DOHH2 (cell line): ENCODE measurements around the gene MOB3C.
"Not testable (repeated sequence)": the region's sequence is repeated elsewhere in the genome, so short reads cannot be mapped to it uniquely, and the experiment has no call there.

Experiments used
- EZH2phosphoT487 ChIP-seq: fragments of 200-600 bp; sonication (generic); IDR thresholded peaks from 2 replicates; pipeline ENCODE4 v1.6.1; 2017; ENCODE audit warnings: borderline replicate concordance, mild to moderate bottlenecking, antibody characterized with exemption, low read length, moderate library complexity, mixed read lengths
- TF ChIP-seq, protein P1 (sequence below): fragments of 200-600 bp; sonication (generic); IDR thresholded peaks from one replicate; pipeline ENCODE4 v1.5.1; 2014; ENCODE audit warnings: antibody characterized with exemption, mild to moderate bottlenecking, low read depth, low read length; ENCODE audit not compliant: poor library complexity, severe bottlenecking

DNA sequence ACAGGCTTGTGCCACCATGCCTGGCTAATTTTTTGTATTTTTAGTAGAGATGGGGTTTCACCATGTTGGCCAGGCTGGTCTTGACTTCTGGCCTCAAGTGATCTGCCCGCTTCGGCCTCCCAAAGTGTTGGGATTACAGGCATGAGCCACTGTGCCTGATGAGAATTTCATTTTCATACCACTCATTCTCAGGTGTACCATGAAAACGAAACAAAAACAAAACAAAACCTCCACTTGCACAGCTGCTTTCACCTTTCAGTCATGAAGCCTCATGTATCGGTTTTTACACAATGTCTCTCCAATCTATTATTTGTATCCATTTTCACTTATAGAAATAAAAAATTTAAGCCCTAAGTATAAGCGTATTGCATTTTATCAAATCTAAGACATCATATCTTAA is 43.5 kb upstream of the MOB3C start:
- TF ChIP-seq, protein P1, sequence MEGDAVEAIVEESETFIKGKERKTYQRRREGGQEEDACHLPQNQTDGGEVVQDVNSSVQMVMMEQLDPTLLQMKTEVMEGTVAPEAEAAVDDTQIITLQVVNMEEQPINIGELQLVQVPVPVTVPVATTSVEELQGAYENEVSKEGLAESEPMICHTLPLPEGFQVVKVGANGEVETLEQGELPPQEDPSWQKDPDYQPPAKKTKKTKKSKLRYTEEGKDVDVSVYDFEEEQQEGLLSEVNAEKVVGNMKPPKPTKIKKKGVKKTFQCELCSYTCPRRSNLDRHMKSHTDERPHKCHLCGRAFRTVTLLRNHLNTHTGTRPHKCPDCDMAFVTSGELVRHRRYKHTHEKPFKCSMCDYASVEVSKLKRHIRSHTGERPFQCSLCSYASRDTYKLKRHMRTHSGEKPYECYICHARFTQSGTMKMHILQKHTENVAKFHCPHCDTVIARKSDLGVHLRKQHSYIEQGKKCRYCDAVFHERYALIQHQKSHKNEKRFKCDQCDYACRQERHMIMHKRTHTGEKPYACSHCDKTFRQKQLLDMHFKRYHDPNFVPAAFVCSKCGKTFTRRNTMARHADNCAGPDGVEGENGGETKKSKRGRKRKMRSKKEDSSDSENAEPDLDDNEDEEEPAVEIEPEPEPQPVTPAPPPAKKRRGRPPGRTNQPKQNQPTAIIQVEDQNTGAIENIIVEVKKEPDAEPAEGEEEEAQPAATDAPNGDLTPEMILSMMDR: not testable (repeated sequence)
- TF ChIP-seq EZH2phosphoT487: not testable (repeated sequence)
